ENCODE data around the gene ZNF154. TPM values are rescaled to one million over a fixed set of nuclear protein-coding genes. Genes with fewer than 3 reads are reported as not detected.
A peak's percentile ranks its signal among the peaks of the same experiment; 100 is the strongest.

The ZNF154 gene
- total RNA-seq, 2 experiments from 2014 or later: 5.0 to 5.8 TPM

DNA sequence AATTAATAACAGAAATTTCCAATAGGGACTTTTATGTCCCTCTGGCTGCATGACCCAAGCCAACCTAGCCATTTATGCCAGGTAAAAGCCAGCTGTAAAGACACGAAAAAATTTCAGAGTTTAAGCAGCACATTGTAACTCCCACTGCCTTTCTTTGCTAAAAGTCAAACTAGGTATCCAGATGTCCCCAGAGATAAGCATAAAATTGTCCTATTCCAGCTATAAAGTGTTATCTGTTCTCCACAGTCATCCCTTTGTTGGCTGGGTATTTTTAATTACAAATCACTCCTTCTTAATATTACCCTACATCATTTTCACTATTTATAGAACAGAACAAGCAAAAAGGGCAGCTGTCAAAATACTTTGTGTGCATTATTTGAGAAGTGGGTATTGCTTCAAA, 3.2 kb upstream of the ZNF154 start:
- Mint-ChIP-seq H3K4me3 (no peak overlapping the region), H3K27ac (no peak overlapping the region), H3K9me3 (peaks cover 43% of the 10 kb centered on the region), H3K27me3 (no peaks in the 10 kb centered on the region), H3K4me1 (peaks cover 17% of the 10 kb centered on the region), H3K36me3 (ENCODE audit: low read depth) (peaks cover 39% of the 10 kb centered on the region)
- CTCF ChIA-PET: interaction anchor here (0.5 to 1.8 kb wide), 2 partner anchors 11 to 12 kb away, joined by 3 to 4 read pairs; no protein-coding TSS in a partner anchor
- no peak for DNase-seq
- POLR2A ChIA-PET: interaction anchor here (1.0 kb wide), 1 partner anchor 15 kb away, joined by 3 read pairs; no protein-coding TSS in a partner anchor

DNA sequence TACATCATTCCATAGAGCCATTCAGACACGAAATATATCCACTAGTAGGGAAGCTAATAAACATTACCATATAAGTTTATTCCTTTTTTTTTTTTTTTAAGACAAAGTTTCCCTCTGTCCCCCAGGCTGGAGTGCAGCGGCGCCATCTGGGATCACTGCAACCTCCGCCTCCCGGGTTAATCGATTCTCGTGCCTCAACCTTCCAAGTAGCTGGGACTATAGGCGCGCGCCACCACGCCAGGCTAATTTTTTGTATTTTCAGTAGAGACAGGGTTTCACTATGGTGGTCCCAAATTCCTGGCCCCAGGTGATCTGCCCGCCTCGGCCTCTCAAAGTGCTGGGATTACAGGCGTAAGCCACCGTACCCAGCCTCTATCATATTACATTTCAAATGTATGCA, 612 bp upstream of the ZNF154 start:
- H3K4me1 Mint-ChIP-seq: peaks cover 20% of the 10 kb centered on the region
- peaks cover 48% of the 10 kb centered on the region for H3K36me3 Mint-ChIP-seq (ENCODE audit: low read depth)
- peaks cover 45% of the 10 kb centered on the region for H3K9me3 Mint-ChIP-seq
- ChIA-PET POLR2A (interaction anchor here (0.7 kb wide), 1 partner anchor 39 kb away, joined by 4 read pairs; no protein-coding TSS in a partner anchor), CTCF (no interaction called here)
- peak overlapping the region; percentile 81 for H3K4me3 Mint-ChIP-seq
- no peak for DNase-seq
- no peaks in the 10 kb centered on the region for H3K27me3 Mint-ChIP-seq
- H3K27ac Mint-ChIP-seq: peak overlapping the region; percentile 92

DNA sequence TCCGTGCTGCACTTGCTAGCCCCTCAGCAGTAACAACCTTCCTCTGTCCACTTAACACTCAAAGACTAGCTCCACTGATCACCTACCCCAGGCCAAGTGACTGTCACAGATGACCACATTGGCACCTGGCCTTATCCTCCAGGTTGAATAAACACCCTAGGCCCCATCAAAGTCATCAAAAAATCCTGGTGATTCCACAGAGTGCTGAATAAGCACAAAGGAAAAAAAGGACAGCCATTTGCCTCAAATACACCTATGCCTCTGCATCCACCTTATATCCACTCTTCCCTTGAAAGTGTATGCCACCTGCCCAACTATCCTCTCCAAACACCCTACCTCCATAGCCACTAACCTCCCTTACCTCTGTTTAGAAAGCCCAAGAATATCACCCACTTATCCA, 2.7 kb downstream of the ZNF154 start:
- peaks cover 54% of the 10 kb centered on the region for H3K9me3 Mint-ChIP-seq
- peaks cover 78% of the 10 kb centered on the region for H3K36me3 Mint-ChIP-seq (ENCODE audit: low read depth)
- CTCF ChIA-PET: no interaction called here
- POLR2A ChIA-PET: no interaction called here
- H3K27me3 Mint-ChIP-seq: no peaks in the 10 kb centered on the region
- H3K27ac Mint-ChIP-seq: no peak overlapping the region
- peaks cover 20% of the 10 kb centered on the region for H3K4me1 Mint-ChIP-seq
- H3K4me3 Mint-ChIP-seq: no peak overlapping the region
- DNase-seq: no peak

DNA sequence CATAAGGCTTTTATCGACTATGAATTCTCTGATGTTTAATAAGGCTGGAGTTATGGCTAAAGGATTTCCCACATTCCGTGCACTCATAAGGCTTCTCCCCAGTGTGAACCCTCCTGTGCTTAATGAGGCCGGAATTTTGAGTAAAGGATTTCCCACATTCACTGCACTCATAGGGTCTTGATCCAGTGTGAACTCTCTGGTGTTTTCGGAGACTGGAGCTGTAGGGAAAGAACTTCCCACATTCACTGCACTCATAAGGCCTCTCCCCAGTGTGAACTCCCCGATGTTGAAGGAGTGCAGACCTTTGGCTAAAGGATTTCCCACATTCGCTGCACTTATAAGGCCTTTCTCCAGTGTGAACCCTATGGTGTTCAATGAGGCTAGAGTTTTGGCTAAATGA, 7.4 kb downstream of the ZNF154 start:
- no peaks in the 10 kb centered on the region for H3K27me3 Mint-ChIP-seq
- no peak overlapping the region for H3K4me3 Mint-ChIP-seq
- peaks cover 72% of the 10 kb centered on the region for H3K9me3 Mint-ChIP-seq

DNA sequence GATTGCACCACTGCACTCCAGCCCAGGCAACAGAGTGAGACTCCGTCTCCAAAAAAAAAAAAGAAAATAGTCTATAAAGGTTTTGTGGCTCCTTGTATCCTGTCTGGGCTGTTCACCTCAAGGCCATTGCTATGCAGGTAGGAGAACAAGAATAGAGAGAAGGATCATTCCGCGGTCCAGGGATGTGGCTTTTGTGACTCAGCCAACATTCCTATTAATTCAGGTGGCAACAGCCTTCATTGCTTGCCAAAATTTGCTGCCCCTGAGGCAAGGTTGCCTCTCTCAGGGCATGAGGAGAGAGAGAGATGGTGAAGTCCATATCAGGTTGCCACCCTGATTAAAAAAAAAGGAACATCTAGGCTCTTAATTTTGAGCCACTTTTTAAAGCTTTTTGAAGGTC, 19.3 kb downstream of the ZNF154 start:
- Mint-ChIP-seq H3K27ac (no peak overlapping the region), H3K4me1 (peaks cover 2% of the 10 kb centered on the region), H3K4me3 (no peak overlapping the region), H3K36me3 (ENCODE audit: low read depth) (peaks cover 77% of the 10 kb centered on the region), H3K9me3 (peaks cover 73% of the 10 kb centered on the region), H3K27me3 (no peaks in the 10 kb centered on the region)
- ChIA-PET POLR2A (no interaction called here), CTCF (interaction anchor here (1.6 kb wide), 1 partner anchor 294 kb away, joined by 3 read pairs; no protein-coding TSS in a partner anchor)
- no peak for DNase-seq

More for the DNA sequence above, 7.4 kb downstream of the ZNF154 start:
- peaks cover 85% of the 10 kb centered on the region for H3K36me3 Mint-ChIP-seq (ENCODE audit: low read depth)
- H3K4me1 Mint-ChIP-seq: no peaks in the 10 kb centered on the region
- H3K27ac Mint-ChIP-seq: no peak overlapping the region
- ChIA-PET POLR2A (no interaction called here), CTCF (no interaction called here)
- DNase-seq: no peak

DNA sequence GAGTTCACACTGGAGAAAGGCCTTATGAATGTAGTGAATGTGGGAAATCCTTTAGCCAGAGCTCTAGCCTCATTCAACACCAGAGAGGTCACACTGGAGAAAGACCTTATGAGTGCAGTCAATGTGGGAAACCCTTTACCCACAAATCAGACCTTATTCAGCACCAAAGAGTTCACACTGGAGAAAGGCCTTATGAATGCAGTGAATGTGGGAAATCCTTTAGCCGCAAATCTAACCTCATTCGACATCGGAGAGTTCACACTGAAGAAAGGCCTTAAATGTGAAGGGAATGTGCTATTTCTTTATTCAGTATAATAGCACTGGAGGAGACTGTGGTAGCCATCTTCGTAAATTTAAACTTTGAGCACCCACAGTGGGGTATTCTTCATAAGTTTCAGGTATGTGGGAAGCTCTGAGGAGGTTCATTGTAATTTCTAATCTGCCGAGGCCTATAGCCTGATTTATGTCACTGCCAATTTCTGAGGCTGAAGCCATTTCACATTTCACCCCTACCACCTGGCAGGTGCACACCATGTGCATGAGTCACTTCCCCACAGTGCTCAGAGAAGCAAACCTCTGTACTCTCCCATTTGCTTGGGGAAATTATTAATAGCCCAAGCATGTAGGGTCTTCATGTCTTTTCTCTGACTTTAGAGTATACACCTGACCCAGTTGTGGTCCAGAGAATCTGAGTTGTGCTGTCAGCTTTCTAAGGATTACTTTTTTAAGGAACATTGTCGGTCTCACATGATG, 20.8 kb downstream of the ZNF154 start:
- Mint-ChIP-seq H3K9me3 (peaks cover 77% of the 10 kb centered on the region), H3K4me1 (peaks cover 16% of the 10 kb centered on the region), H3K36me3 (ENCODE audit: low read depth) (peaks cover 82% of the 10 kb centered on the region), H3K4me3 (no peak overlapping the region), H3K27me3 (no peaks in the 10 kb centered on the region), H3K27ac (no peak overlapping the region)
- DNase-seq: no peak
- ChIA-PET POLR2A (no interaction called here), CTCF (interaction anchor here (0.7 kb wide), 1 partner anchor 924 kb away, joined by 3 read pairs; no protein-coding TSS in a partner anchor)

DNA sequence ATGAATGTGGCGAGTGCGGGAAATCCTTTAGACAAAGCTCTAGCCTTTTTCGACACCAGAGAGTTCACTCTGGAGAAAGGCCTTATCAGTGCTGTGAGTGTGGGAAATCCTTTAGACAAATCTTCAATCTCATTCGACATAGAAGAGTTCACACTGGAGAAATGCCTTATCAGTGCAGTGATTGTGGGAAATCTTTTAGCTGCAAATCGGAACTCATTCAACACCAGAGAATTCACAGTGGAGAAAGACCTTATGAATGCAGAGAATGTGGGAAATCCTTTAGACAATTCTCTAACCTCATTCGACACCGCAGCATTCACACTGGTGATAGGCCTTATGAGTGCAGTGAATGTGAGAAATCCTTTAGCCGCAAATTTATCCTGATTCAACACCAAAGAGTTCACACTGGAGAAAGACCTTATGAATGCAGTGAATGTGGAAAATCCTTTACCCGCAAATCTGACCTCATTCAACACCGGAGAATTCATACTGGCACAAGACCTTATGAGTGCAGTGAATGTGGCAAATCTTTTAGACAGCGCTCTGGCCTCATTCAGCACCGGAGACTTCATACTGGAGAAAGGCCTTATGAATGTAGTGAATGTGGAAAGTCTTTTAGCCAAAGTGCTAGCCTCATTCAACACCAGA, 21.5 kb downstream of the ZNF154 start:
- peaks cover 78% of the 10 kb centered on the region for H3K9me3 Mint-ChIP-seq
- CTCF ChIA-PET: interaction anchor here (0.7 kb wide), 1 partner anchor 923 kb away, joined by 3 read pairs; no protein-coding TSS in a partner anchor
- no peak overlapping the region for H3K4me3 Mint-ChIP-seq
- DNase-seq: no peak
- no peaks in the 10 kb centered on the region for H3K27me3 Mint-ChIP-seq
- H3K4me1 Mint-ChIP-seq: peaks cover 23% of the 10 kb centered on the region
- H3K36me3 Mint-ChIP-seq (ENCODE audit: low read depth): peaks cover 83% of the 10 kb centered on the region
- H3K27ac Mint-ChIP-seq: no peak overlapping the region
- POLR2A ChIA-PET: no interaction called here

DNA sequence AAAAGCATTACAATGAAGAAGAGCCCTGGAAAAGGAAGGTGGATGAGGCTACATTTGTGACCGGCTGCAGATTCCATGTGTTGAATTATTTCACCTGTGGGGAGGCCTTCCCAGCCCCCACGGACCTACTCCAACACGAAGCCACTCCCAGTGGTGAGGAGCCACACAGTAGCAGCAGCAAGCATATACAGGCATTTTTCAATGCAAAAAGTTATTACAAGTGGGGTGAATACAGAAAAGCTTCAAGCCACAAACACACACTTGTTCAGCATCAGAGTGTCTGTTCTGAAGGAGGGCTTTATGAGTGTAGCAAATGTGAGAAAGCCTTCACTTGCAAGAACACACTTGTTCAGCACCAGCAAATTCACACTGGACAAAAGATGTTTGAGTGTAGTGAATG, 22.3 kb downstream of the ZNF154 start:
- POLR2A ChIA-PET: no interaction called here

DNA sequence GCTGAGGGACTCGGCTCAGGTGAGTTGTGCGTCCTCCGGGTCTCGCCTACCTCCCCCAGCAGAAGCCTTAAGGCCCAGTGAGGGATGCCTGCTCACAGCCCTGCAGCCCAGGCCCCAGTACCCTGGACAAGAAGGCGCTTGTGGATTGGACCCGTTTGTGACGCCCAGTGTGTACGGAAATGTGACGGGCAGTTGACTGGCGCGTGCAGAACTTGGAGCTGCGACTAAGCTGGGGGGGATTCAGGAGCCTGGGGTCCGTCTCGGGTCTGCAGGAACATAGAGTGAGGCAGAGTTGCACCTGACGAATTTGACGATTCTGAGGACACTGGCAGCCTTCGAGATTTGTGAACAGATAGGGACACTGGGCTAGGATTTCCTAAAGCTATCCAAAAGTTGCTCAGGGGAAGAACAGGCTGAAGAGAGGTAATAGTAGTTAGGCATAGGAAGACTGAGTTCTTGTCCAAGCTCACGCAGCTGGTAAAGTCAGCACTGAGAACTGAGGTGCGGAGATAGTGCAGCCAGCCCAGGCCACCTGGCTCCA, 26.7 kb downstream of the ZNF154 start:
- Mint-ChIP-seq H3K9me3 (peaks cover 69% of the 10 kb centered on the region), H3K4me3 (peak overlapping the region; percentile 85), H3K27me3 (no peaks in the 10 kb centered on the region), H3K36me3 (ENCODE audit: low read depth) (peaks cover 61% of the 10 kb centered on the region), H3K4me1 (peaks cover 32% of the 10 kb centered on the region), H3K27ac (peak overlapping the region; percentile 96)
- ChIA-PET POLR2A (no interaction called here), CTCF (interaction anchor here (0.6 to 1.7 kb wide), 7 partner anchors 11 to 1179 kb away, joined by 3 to 8 read pairs (median 3); partner anchors contain the start of genes ZNF586 and ZNF772)
- no peak for DNase-seq

More for the DNA sequence above, 22.3 kb downstream of the ZNF154 start:
- no peak overlapping the region for H3K27ac Mint-ChIP-seq
- peaks cover 89% of the 10 kb centered on the region for H3K36me3 Mint-ChIP-seq (ENCODE audit: low read depth)
- DNase-seq: no peak
- no peak overlapping the region for H3K4me3 Mint-ChIP-seq
- CTCF ChIA-PET: no interaction called here
- no peaks in the 10 kb centered on the region for H3K27me3 Mint-ChIP-seq
- H3K9me3 Mint-ChIP-seq: peaks cover 81% of the 10 kb centered on the region
- H3K4me1 Mint-ChIP-seq: peaks cover 27% of the 10 kb centered on the region

DNA sequence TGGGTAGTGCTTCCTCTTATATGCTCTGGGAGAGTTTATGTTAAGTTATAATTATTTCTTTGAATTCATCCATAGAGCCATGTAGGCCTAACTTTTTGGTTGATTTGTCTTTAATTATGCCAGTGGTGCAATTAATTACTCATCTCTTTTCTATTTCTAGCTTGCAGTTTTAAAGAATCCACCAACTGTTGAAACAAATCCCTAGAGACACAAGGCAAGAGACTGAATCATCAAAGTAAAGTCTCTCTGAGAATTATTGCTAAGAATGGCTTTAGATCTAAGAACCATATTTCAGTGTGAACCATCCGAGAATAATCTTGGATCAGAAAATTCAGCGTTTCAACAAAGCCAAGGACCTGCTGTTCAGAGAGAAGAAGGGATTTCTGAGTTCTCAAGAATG, 33.1 kb downstream of the ZNF154 start:
- Mint-ChIP-seq H3K27me3 (peaks cover 2% of the 10 kb centered on the region), H3K27ac (no peak overlapping the region), H3K4me1 (no peaks in the 10 kb centered on the region), H3K9me3 (peaks cover 31% of the 10 kb centered on the region), H3K4me3 (no peak overlapping the region), H3K36me3 (ENCODE audit: low read depth) (peaks cover 2% of the 10 kb centered on the region)
- ChIA-PET POLR2A (no interaction called here), CTCF (no interaction called here)
- no peak for DNase-seq

DNA sequence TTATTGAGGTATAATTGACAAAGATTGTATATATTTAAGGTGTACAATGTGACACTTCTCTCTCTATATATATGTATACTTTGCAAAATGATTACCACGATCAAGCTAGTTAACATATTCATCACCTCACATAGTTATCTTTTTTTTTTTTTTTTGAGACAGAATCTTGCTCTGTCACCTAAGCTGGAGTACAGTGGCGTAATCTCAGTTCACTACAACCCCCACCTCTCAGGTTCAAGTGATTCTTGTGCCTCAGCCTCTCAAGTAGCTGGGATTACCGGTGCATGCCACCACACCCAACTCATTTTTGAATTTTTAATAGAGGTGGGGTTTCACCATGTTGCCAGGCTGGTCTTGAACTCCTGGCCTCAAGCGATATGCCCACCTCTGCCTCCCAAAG, 36.5 kb downstream of the ZNF154 start:
- no peaks in the 10 kb centered on the region for H3K4me1 Mint-ChIP-seq
- no peak overlapping the region for H3K4me3 Mint-ChIP-seq
- H3K36me3 Mint-ChIP-seq (ENCODE audit: low read depth): no peaks in the 10 kb centered on the region
- no peak for DNase-seq
- no peak overlapping the region for H3K27ac Mint-ChIP-seq
- ChIA-PET CTCF (interaction anchor here (0.5 to 1.0 kb wide), 4 partner anchors 12 to 764 kb away, joined by 3 read pairs; no protein-coding TSS in a partner anchor), POLR2A (no interaction called here)
- H3K27me3 Mint-ChIP-seq: peaks cover 2% of the 10 kb centered on the region
- peaks cover 13% of the 10 kb centered on the region for H3K9me3 Mint-ChIP-seq

DNA sequence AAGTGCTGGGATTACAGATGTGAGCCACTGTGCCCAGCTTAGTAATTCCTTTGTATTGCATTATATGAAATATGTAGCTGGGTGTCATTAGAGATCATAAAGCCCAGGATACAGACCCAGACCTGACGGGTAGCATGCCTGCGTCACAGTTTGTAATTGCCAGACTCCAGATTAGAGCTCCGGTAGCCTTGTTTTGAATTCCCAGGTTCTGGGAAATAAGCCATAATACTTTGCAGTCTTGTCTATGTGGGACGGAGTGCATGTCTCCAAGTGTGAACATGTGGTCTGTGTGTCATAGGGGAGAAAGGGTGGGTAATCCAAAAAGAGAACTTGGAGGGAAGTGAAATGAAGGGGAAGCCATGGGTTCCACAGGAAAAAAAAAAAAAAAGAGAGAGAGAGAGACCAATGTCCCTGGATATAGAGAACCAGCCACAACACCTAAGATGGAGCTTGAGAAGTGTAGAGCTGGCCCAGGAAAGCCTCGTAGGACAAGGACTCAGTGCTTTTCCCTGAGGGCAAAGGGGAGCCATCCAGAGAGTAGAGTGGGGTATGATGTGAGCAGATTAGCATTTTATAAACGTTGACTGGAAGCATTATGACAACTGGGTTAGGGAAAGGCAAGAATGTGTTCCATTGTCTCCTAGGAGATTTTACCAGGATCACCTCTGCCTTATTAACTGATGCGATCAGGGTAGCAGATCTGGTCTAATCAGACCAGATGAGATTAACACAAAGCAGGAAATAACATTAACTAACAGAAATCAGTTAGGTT, 37.7 kb downstream of the ZNF154 start:
- CTCF ChIA-PET: interaction anchor here (0.6 to 2.0 kb wide), 3 partner anchors 10 to 246 kb away, joined by 3 to 8 read pairs (median 6); partner anchors contain the start of gene ZNF551
- Mint-ChIP-seq H3K27ac (no peak overlapping the region), H3K4me3 (no peak overlapping the region), H3K4me1 (no peaks in the 10 kb centered on the region), H3K27me3 (peaks cover 2% of the 10 kb centered on the region), H3K36me3 (ENCODE audit: low read depth) (no peaks in the 10 kb centered on the region), H3K9me3 (peaks cover 10% of the 10 kb centered on the region)
- POLR2A ChIA-PET: interaction anchor here (0.6 kb wide), 1 partner anchor 38 kb away, joined by 4 read pairs; the partner anchor contains the start of gene ZNF154
- no peak for DNase-seq

Data from activated CD4-positive, alpha-beta T cell treated with anti-CD3 and anti-CD28 coated beads, Interleukin-2, amount 10 ng/mL, durations not matched to agents 7 days and 5 days (primary cell).